Skeletal muscle cell (primary cell): ENCODE data around the gene SLC35E2B.
A peak's percentile ranks its signal among the peaks of the same experiment; 100 is the strongest.
"Not testable (repeated sequence)": the region's sequence is repeated elsewhere in the genome, so short reads cannot be mapped to it uniquely, and the experiment has no call there.

Experiments
- DNase-seq: peaks from one replicate; pipeline ENCODE4 v3.0.0-alpha.2; 2010; ENCODE audit warnings: low read depth
- H3K4me3 ChIP-seq: 2 replicates; pipeline ENCODE4 v1.5.1; 2011; ENCODE audit warnings: low read depth, mild to moderate bottlenecking, control low read depth, low read length, moderate library complexity

SLC35E2B gene

DNA sequence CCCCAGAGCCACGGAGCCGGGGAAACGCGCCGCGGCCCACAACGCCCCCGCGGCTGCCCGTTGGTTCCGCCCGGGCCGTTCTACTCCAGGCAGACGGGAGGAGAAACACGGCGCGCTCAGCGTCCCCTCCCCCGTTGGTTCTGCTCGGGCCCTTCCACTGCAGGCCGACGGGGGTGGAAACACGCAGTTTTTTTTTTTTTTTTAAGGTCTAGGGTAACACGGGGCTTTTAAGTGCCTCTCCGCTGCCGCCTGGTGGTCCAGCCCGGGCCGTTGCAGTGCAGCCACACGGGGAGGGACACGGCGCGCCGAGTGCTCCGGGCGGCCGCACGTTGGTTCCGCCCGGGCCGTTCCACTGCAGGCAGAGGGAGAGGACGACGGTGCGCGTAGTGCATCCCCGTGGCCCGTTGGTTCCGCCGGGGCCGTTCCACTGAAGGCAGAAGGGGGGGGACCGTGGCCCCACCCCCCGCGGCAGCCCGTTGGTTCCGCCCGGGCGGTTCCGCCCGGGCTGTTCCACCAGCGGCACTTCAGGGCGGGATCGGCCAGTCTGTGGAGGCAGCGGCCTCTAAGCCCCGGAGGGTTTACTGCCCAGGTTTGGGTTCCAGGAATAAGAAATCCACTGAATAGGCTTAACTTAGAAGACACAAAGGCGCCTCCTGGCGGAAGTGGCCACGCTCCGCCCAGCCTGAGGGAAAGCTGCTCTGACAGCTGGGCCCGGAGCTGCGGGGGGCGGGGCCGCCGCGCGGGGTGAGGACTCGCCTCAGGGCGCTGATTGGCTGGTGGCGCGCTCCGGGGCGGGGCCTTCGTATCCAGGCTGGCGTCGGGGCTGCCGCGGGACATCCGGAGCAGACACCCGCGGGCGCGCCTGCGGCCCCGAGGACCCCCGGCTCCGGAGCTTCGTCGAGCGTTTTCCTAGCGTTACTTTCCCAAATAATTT, at the start of gene SLC35E2B:
SLC35E2B (minus strand) TSS at position 82 of the 934 bp plus-strand sequence. CDS start 16,096 bp downstream, outside the sequence.
- peak within 1 kb of the TSS; percentile 48 for H3K4me3 ChIP-seq
- peak; percentile 79 for DNase-seq

DNA sequence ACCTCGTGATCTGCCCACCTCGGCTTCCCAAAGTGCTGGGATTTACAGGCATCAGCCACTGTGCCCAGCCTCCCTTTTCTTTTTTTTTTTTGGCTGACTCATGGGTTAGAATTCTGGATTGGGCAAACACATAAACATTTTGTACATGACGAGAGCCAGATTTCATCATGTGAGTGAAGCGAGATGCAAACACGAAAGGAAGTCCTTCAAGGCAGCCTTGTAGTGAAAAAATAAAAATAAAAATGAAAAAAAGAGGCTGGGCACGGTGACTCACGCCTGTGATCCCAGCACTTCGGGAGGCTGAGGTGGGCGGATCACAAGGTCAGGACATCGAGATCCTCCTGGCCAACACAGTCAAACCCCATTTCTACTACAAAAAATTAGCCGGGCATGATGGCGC, 48.4 kb upstream of the SLC35E2B start:
- H3K4me3 ChIP-seq, result not testable (repeated sequence)
- DNase-seq, result peak; percentile 92

GRCh38 chr1:1738799-1739337, 46.3 kb upstream of the SLC35E2B start:
- H3K4me3 ChIP-seq, DNase-seq: not testable (repeated sequence)

DNA sequence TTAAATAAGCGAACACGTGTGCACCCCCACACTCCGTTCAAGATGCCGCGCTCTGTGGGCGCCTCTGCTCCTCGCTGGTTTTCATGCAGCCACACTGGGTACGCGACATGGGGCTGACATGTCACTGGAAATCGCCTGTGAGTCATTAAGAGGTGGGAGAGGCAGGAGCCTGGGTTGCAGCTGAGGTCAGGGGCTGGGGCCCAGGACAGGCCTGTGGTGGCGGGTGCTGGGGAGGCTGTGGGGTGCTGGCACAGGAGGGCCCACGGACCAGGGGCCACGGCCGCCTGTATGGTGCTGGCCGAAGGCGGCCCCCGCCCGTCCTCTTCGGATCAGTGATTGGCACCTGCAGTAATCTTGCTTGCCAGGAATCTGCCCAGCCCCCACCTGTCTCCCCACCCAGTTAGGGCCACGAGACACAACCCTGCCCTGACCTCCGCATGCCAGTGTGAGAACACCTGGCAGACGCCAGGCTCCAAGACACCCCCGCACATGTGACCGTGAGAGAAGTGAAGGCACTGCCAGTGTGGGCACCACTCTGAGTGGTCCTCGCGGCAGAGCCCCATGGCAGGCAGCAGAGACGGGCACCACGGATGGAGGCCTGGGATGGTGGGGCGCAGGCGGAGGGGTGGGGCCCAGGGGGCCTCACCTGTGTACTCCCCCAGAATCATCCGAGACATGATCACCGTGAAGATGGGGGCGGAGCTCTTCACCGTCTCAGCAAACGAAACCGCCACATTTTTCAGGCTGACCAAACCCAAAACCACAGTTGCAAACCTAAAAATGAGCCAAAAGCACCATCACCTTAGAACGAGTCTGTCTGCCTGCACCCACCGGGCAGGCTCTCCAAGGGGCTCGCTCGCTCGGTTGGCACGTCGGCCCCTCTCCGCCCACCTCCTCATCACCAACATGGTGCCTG, 45.3 kb upstream of the SLC35E2B start:
- not testable (repeated sequence) for H3K4me3 ChIP-seq, DNase-seq

GRCh38 chr1:1732381-1732780, 39.8 kb upstream of the SLC35E2B start:
- no peak for DNase-seq
- H3K4me3 ChIP-seq, result no peak overlapping the region

GRCh38 chr1:1730870-1731269, 38.3 kb upstream of the SLC35E2B start:
- no peak for DNase-seq
- H3K4me3 ChIP-seq, result no peak overlapping the region

- DNase-seq, H3K4me3 ChIP-seq: not testable (repeated sequence)
Measured at GRCh38 chr1:1730230-1730629, 37.6 kb upstream of the SLC35E2B start.

- not testable (repeated sequence) for H3K4me3 ChIP-seq, DNase-seq
Measured at GRCh38 chr1:1729116-1729816, 36.7 kb upstream of the SLC35E2B start.

- peak; percentile 21 for DNase-seq
- not testable (repeated sequence) for H3K4me3 ChIP-seq
Measured at GRCh38 chr1:1728308-1729005, 35.9 kb upstream of the SLC35E2B start.

- not testable (repeated sequence) for H3K4me3 ChIP-seq, DNase-seq
Measured at GRCh38 chr1:1727131-1727651, 34.6 kb upstream of the SLC35E2B start.

- DNase-seq, H3K4me3 ChIP-seq: not testable (repeated sequence)
Measured at GRCh38 chr1:1726088-1726487, 33.5 kb upstream of the SLC35E2B start.

DNA sequence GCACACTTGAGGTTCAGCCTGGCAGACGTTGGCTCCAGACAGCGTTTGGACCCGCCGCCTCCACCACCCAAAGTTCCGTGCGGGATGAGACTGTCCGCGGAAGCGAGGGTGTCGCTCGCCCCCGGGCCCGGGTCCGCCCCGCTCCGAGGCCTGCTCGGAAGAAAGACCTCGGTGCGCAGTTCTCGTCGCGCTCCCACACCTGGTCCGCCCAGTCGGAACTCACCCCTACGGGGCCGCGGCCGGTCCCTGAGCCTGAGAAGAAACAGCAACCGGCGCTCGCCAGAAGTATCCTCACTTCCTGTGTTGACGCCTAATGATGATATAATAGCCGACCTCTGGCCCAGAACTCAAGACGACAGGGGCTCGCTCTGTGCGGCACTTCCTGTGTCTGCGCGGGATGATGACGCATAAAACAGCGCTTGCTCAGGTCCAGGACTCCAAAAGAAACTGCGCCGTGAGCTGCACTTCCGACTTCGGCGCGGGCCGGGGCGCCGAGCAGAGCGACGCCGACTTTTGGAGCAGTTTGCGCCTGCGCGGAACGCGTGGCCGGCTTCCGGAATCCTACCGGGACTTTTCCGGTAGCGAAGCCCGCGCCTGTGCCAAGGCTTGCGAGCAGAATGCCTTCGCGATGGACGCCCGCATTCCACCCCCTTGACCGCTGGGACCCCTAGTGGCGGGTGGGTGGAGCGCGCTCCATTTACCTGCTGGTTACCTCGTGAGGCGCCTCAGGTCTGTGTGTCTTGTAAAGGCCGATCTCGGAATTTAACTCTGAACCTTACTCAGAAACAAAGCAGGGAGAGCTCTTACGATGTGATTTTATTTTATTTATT, 31.7 kb upstream of the SLC35E2B start, which contains the start of gene CDK11A:
CDK11A (minus strand) TSS at position 323 of the 830 bp plus-strand sequence. CDS start 1,539 bp downstream, outside the sequence.
- peak; percentile 98 for DNase-seq

DNA sequence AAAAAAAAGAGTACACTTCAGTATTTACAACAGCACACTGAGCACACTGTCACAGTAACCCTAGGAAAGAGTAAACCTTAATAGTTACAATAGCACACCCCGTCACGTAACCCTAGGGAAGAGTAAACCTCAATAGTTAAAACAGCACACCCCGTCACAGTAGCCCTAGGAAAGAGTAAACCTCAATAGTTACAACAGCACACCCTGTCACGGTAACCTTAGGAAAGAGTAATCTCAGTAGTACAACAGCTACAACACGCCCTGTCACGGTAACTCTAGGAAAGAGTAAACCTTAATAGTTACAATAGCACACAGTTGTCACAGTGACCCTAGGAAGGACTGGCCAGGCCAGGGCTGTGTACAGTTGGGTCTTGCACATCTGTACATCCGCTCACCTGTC, 28.6 kb upstream of the SLC35E2B start:
- no peak overlapping the region for H3K4me3 ChIP-seq
- DNase-seq, result no peak

More for the DNA sequence above, 31.7 kb upstream of the SLC35E2B start, which contains the start of gene CDK11A:
- peak within 1 kb of the TSS; percentile 60 for H3K4me3 ChIP-seq

GRCh38 chr1:1715109-1715883, 22.7 kb upstream of the SLC35E2B start:
- DNase-seq, H3K4me3 ChIP-seq: not testable (repeated sequence)

DNA sequence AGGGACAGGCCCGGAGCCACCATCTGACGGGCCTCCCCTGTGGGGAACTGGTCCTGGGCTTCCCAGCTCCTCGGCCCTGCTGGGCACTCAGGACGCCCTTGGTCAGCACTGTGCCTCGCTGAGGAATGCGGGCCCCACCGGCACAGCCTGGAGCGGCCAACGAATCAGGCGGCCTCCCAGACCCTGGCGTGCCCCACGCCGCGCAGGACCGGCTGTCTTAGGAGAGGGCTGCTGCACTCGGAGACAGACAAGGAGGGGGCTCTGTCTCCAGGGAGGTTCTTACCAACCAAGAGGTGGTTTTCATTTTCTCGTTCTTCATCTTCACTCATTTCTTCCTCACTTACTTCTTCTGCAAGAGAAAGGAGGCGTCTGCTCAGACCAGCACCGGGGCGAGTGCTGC, 15.3 kb upstream of the SLC35E2B start:
- DNase-seq, H3K4me3 ChIP-seq: not testable (repeated sequence)

GRCh38 chr1:1707241-1707640, 14.6 kb upstream of the SLC35E2B start:
- not testable (repeated sequence) for DNase-seq

More at GRCh38 chr1:1707241-1707640, 14.6 kb upstream of the SLC35E2B start:
- H3K4me3 ChIP-seq, result not testable (repeated sequence)
